ENCODE measurements around the gene PELI2. TPM values are rescaled to one million over a fixed set of nuclear protein-coding genes. Genes with fewer than 3 reads are reported as not detected.

The PELI2 gene
- total RNA-seq, 1 donor from 2014 or later = 27.2 TPM

GRCh38 chr14:56310643-56311042, 192.4 kb downstream of the PELI2 start:
- no peak overlapping the region for H3K27ac Mint-ChIP-seq
- Histone ChIP-seq H2AFZ (replicated peaks) (no peak overlapping the region), H3K27ac (no peak overlapping the region), H3K36me3 (no peaks in the 10 kb centered on the region), H3K27me3 (no peaks in the 10 kb centered on the region), H4K20me1 (ENCODE audit: low read depth) (no peaks in the 10 kb centered on the region), H3K4me3 (no peak overlapping the region), H3K79me2 (ENCODE audit: low read depth) (no peaks in the 10 kb centered on the region), H3K9ac (no peak overlapping the region), H3K9me3 (ENCODE audit: low read depth) (no peaks in the 10 kb centered on the region), H3F3A (ENCODE audit: low read depth) (peaks cover 9% of the 10 kb centered on the region), H3K4me2 (no peak overlapping the region), H3K4me1 (peaks cover 11% of the 10 kb centered on the region)
- no peak for DNase-seq (ENCODE audit: low spot score)
- H3K9me3 Mint-ChIP-seq = peaks cover 2% of the 10 kb centered on the region
- no peaks in the 10 kb centered on the region for H3K36me3 Mint-ChIP-seq
- H3K4me3 Mint-ChIP-seq = no peak overlapping the region
- TF ChIP-seq CTCF (IDR thresholded peaks at IDR 0.05) (no peak), EZH2 (IDR thresholded peaks at IDR 0.05) (no peak), EZH2phosphoT487 (IDR thresholded peaks at IDR 0.05) (no peak)
- peaks cover 13% of the 10 kb centered on the region for H3K4me1 Mint-ChIP-seq
- no peaks in the 10 kb centered on the region for H3K27me3 Mint-ChIP-seq (ENCODE audit: insufficient read depth, low read depth)

- H2AFZ ChIP-seq (replicated peaks) = no peak overlapping the region
- H4K20me1 ChIP-seq (ENCODE audit: low read depth) = no peaks in the 10 kb centered on the region
- DNase-seq (ENCODE audit: low spot score) = no peak
- no peaks in the 10 kb centered on the region for H3K9me3 ChIP-seq (ENCODE audit: low read depth)
- H3K27ac Mint-ChIP-seq = no peak overlapping the region
- H3K36me3 ChIP-seq = no peaks in the 10 kb centered on the region
- H3K4me3 ChIP-seq = no peak overlapping the region
- no peak overlapping the region for H3K9ac ChIP-seq
- TF ChIP-seq EZH2phosphoT487 (IDR thresholded peaks at IDR 0.05) (no peak), EZH2 (IDR thresholded peaks at IDR 0.05) (no peak), CTCF (IDR thresholded peaks at IDR 0.05) (no peak)
- peaks cover 10% of the 10 kb centered on the region for H3F3A ChIP-seq (ENCODE audit: low read depth)
- no peak overlapping the region for H3K27ac ChIP-seq
- H3K79me2 ChIP-seq (ENCODE audit: low read depth) = no peaks in the 10 kb centered on the region
- no peaks in the 10 kb centered on the region for H3K36me3 Mint-ChIP-seq
- peaks cover 9% of the 10 kb centered on the region for H3K4me1 Mint-ChIP-seq
- no peak overlapping the region for H3K4me3 Mint-ChIP-seq
- no peaks in the 10 kb centered on the region for H3K27me3 ChIP-seq
- H3K27me3 Mint-ChIP-seq (ENCODE audit: insufficient read depth, low read depth) = peaks cover 4% of the 10 kb centered on the region
- peaks cover 8% of the 10 kb centered on the region for H3K9me3 Mint-ChIP-seq
- H3K4me1 ChIP-seq = peaks cover 8% of the 10 kb centered on the region
- H3K4me2 ChIP-seq = no peak overlapping the region
Observed at GRCh38 chr14:56313789-56314188, 195.6 kb downstream of the PELI2 start.

GRCh38 chr14:56318393-56319115, 200.3 kb downstream of the PELI2 start:
- no peak overlapping the region for H3K27ac Mint-ChIP-seq
- H3K27me3 Mint-ChIP-seq (ENCODE audit: insufficient read depth, low read depth) = peaks cover 4% of the 10 kb centered on the region
- no peaks in the 10 kb centered on the region for H3K36me3 ChIP-seq
- H3K9me3 ChIP-seq (ENCODE audit: low read depth) = no peaks in the 10 kb centered on the region
- H3K9me3 Mint-ChIP-seq = peaks cover 10% of the 10 kb centered on the region
- peaks cover 7% of the 10 kb centered on the region for H3F3A ChIP-seq (ENCODE audit: low read depth)
- H3K4me1 ChIP-seq = no peaks in the 10 kb centered on the region
- H3K27ac ChIP-seq = no peak overlapping the region
- TF ChIP-seq EZH2phosphoT487 (IDR thresholded peaks at IDR 0.05) (no peak), CTCF (IDR thresholded peaks at IDR 0.05) (no peak), EZH2 (IDR thresholded peaks at IDR 0.05) (no peak)
- H3K79me2 ChIP-seq (ENCODE audit: low read depth) = no peaks in the 10 kb centered on the region
- no peak overlapping the region for H3K9ac ChIP-seq
- H3K27me3 ChIP-seq = no peaks in the 10 kb centered on the region
- no peaks in the 10 kb centered on the region for H3K4me1 Mint-ChIP-seq
- no peaks in the 10 kb centered on the region for H4K20me1 ChIP-seq (ENCODE audit: low read depth)
- H3K4me3 Mint-ChIP-seq = no peak overlapping the region
- no peaks in the 10 kb centered on the region for H3K36me3 Mint-ChIP-seq
- no peak for DNase-seq (ENCODE audit: low spot score)
- no peak overlapping the region for H2AFZ ChIP-seq (replicated peaks)
- H3K4me3 ChIP-seq = no peak overlapping the region
- H3K4me2 ChIP-seq = no peak overlapping the region

All from neural progenitor cell (in vitro differentiated cells).